Kidney epithelial cell (primary cell): Measurements from ENCODE around the gene KCNN4. TPM values are rescaled to one million over a fixed set of nuclear protein-coding genes. Genes with fewer than 3 reads are reported as not detected.
"Not testable (repeated sequence)": the region's sequence is repeated elsewhere in the genome, so short reads cannot be mapped to it uniquely, and the experiment has no call there.

Experiments
- DNase-seq: peaks from one replicate; pipeline ENCODE4 v3.0.0-alpha.2; 2010; ENCODE audit warnings: low read depth
- H3K27me3 ChIP-seq: 2 replicates; pipeline ENCODE4 v1.6.0; 2011; ENCODE audit warnings: low read length; ENCODE audit not compliant: control insufficient read depth, insufficient read depth
- H3K36me3 ChIP-seq: 2 replicates; pipeline ENCODE4 v1.5.1; 2011; ENCODE audit warnings: low read length; ENCODE audit not compliant: control insufficient read depth, insufficient read depth
- H3K4me3 ChIP-seq: 2 replicates; pipeline ENCODE4 v1.5.1; 2011; ENCODE audit warnings: low read depth, mild to moderate bottlenecking, control low read depth, low read length
- CTCF ChIP-seq: IDR thresholded peaks from 2 replicates; pipeline ENCODE4 v1.5.1; 2011; ENCODE audit warnings: mild to moderate bottlenecking, moderate library complexity, low read length, control low read depth, inconsistent platforms; ENCODE audit not compliant: insufficient read depth, poor library complexity, severe bottlenecking
- total RNA-seq: library from RNA; depleted of rRNA; stranded (reverse); fragments of >200 nt; gene quantifications from 2 replicates; pipeline ENCODE4 v1.2.3, GENCODE V29; 2015

KCNN4 gene
- total RNA-seq, 1 donor from 2014 or later = 10.8 TPM

- Histone ChIP-seq H3K27me3 (no peaks in the 10 kb centered on the region), H3K36me3 (no peaks in the 10 kb centered on the region), H3K4me3 (no peak overlapping the region)
- DNase-seq = no peak
- TF ChIP-seq CTCF = no peak
Measured at GRCh38 chr19:43767316-43767715, 13.5 kb downstream of the KCNN4 start.

- Histone ChIP-seq H3K36me3 (no peaks in the 10 kb centered on the region), H3K27me3 (no peaks in the 10 kb centered on the region), H3K4me3 (no peak overlapping the region)
- no peak for TF ChIP-seq CTCF
- no peak for DNase-seq
Measured at GRCh38 chr19:43766755-43767043, 14.1 kb downstream of the KCNN4 start.

GRCh38 chr19:43765109-43765876, 15.5 kb downstream of the KCNN4 start:
- no peak overlapping the region for H3K4me3 ChIP-seq
- peak; percentile 86 for DNase-seq
- TF ChIP-seq CTCF = no peak
- no peaks in the 10 kb centered on the region for H3K36me3 ChIP-seq
- no peaks in the 10 kb centered on the region for H3K27me3 ChIP-seq

GRCh38 chr19:43764684-43765083, 16.1 kb downstream of the KCNN4 start:
- not testable (repeated sequence) for H3K36me3 ChIP-seq, DNase-seq, H3K27me3 ChIP-seq, H3K4me3 ChIP-seq

GRCh38 chr19:43763473-43763939, 17.3 kb downstream of the KCNN4 start:
- TF ChIP-seq CTCF = no peak
- no peak overlapping the region for H3K4me3 ChIP-seq
- no peaks in the 10 kb centered on the region for H3K36me3 ChIP-seq
- no peak for DNase-seq
- no peaks in the 10 kb centered on the region for H3K27me3 ChIP-seq

- no peaks in the 10 kb centered on the region for H3K36me3 ChIP-seq
- no peaks in the 10 kb centered on the region for H3K27me3 ChIP-seq
- no peak for DNase-seq
- TF ChIP-seq CTCF = no peak
- no peak overlapping the region for H3K4me3 ChIP-seq
Measured at GRCh38 chr19:43762814-43763213, 18.0 kb downstream of the KCNN4 start.
